Measurements from ENCODE around the gene TTC23.

DNA sequence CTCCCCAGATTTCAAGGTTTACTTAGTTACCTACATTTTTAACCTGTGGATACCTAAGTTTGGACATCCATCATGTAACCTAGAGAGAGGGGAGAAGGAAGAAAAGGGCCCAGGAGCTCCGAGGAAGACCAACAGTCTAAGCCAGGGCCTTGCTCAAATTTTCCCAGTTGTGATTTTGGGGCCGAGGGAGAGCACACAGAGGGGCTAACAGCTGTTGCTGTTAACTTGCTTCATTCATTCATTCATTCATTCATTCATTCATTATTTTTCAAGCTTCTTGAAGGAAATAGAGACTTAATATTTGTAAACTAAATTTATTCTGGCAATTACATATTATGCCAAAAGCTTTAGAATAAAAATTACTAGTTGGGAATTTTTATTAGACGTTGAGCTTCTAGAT, 121.6 kb downstream of the TTC23 start:
- TF ChIP-seq TAF1 (IDR thresholded peaks at IDR 0.05; ENCODE audit: borderline replicate concordance, insufficient read depth, low read length) (no peak), POLR2AphosphoS5 (IDR thresholded peaks at IDR 0.05; ENCODE audit: low read depth, low read length) (no peak)

Measured in PFSK-1 (cell line).